T-cell (primary cell): ENCODE data around the gene NINJ1. TPM values are rescaled to one million over a fixed set of nuclear protein-coding genes. Genes with fewer than 3 reads are reported as not detected.

Source experiments
- ATAC-seq, 4 experiments: fragments of 200-7000 bp in 3 of 4; fragments of 150-1000 bp in 1 of 4; cut with Tn5 transposase; replicated peaks in 1 of 4; 1 replicate in 3 of 4; 2 replicates in 1 of 4; pipeline ENCODE4 v1.10.0; 2021; ENCODE audit warnings: moderate library complexity in 3 of 4, mild to moderate bottlenecking in 2 of 4, moderate number of reproducible peaks in 1 of 4
- CTCF ChIA-PET, 2 donors: fragments of 300-600 bp; sonication (Branson Sonifier 250); formaldehyde crosslinking; loops; one replicate each; lab custom pipeline; 2022; ENCODE audit warnings: antibody characterized with exemption in 2 of 2; lab: Charles Lee
- POLR2A ChIA-PET, 2 donors: fragments of 300-600 bp; sonication (Branson Sonifier 250); formaldehyde crosslinking; loops; one replicate each; lab custom pipeline; 2022; ENCODE audit warnings: antibody characterized with exemption in 2 of 2; lab: Charles Lee
- DNase-seq, 35 experiments: peaks; one replicate each; pipeline versions ENCODE4 v3.0.0 to v3.0.0-alpha.2; 2013 to 2023
- H3K27ac ChIP-seq: one replicate; pipeline ENCODE4 v1.5.1; 2013; ENCODE audit warnings: low read length
- H3K27me3 ChIP-seq, 2 experiments: replicated peaks in 1 of 2; 1 replicate in 1 of 2; 2 replicates in 1 of 2; pipeline versions ENCODE4 v1.6.1 to v1.7.0; 2013; ENCODE audit warnings: low read length in 1 of 2, mixed read lengths in 1 of 2; ENCODE audit not compliant: control insufficient read depth in 2 of 2, insufficient read depth in 2 of 2; ENCODE audit errors: extremely low read depth in 1 of 2
- H3K36me3 ChIP-seq, 2 donors: 1 replicate in 1 of 2; 2 replicates in 1 of 2; pipeline versions ENCODE4 v1.6.1 to v1.7.0; 2013; ENCODE audit warnings: low read length in 1 of 2; ENCODE audit not compliant: control insufficient read depth in 2 of 2, insufficient read depth in 1 of 2; ENCODE audit errors: extremely low read depth in 1 of 2
- H3K4me1 ChIP-seq, 2 experiments: 1 replicate in 1 of 2; 2 replicates in 1 of 2; pipeline versions ENCODE4 v1.6.1 to v1.7.0; 2013; ENCODE audit warnings: low read length in 2 of 2, mixed read lengths in 1 of 2; ENCODE audit not compliant: insufficient read depth in 2 of 2, control insufficient read depth in 1 of 2; ENCODE audit errors: extremely low read depth in 1 of 2
- H3K4me3 ChIP-seq, 2 donors: 1 replicate in 1 of 2; 2 replicates in 1 of 2; pipeline versions ENCODE4 v1.5.1 to v1.7.0; 2013; ENCODE audit warnings: mild to moderate bottlenecking in 2 of 2, low read length in 1 of 2, moderate library complexity in 1 of 2; ENCODE audit not compliant: control insufficient read depth in 1 of 2; ENCODE audit errors: extremely low read depth in 1 of 2
- H3K9me3 ChIP-seq: 2 replicates; pipeline ENCODE4 v1.7.0; 2013
- H3K27ac Mint-ChIP-seq, 2 donors: one replicate each; pipeline ENCODE4 v1.8.0; 2020 to 2021; ENCODE audit warnings: mild to moderate bottlenecking in 2 of 2, mixed read lengths in 2 of 2
- H3K27me3 Mint-ChIP-seq, 2 donors: one replicate each; pipeline ENCODE4 v1.8.0; 2021 to 2022; ENCODE audit warnings: mixed read lengths in 2 of 2
- H3K36me3 Mint-ChIP-seq: one replicate; pipeline ENCODE4 v1.8.0; 2021; ENCODE audit warnings: mixed read lengths
- H3K4me1 Mint-ChIP-seq, 3 donors: one replicate each; pipeline ENCODE4 v1.8.0; 2020 to 2022; ENCODE audit warnings: mixed read lengths in 3 of 3, mild to moderate bottlenecking in 1 of 3
- H3K4me3 Mint-ChIP-seq, 3 donors: one replicate each; pipeline ENCODE4 v1.8.0; 2020 to 2022; ENCODE audit warnings: mild to moderate bottlenecking in 3 of 3, mixed read lengths in 3 of 3, moderate library complexity in 3 of 3
- H3K9me3 Mint-ChIP-seq, 3 donors: one replicate each; pipeline ENCODE4 v1.8.0; 2020 to 2022; ENCODE audit warnings: mixed read lengths in 3 of 3
- WGBS: methylation state at CpG from one replicate; pipeline ENCODE4 v1.1.5; 2013; ENCODE audit warnings: missing lambda C conversion rate; ENCODE audit not compliant: insufficient coverage; 5-methylcytosine and 5-hydroxymethylcytosine counted together
- total RNA-seq, 35 experiments: library from RNA in 6 of 35; stranded (reverse) in 6 of 35; fragments of 120-200 nt in 1 of 35; gene quantifications; one replicate each; pipeline versions ENCODE4 v1.2.1 to v1.2.4 and lab custom pipeline; 2013 to 2026

The NINJ1 gene
- total RNA-seq, 5 donors from 2014 or later (not counting 1 experiment from before 2014, with no cell fraction given): 29.2 to 110 (median 32.0) TPM

DNA sequence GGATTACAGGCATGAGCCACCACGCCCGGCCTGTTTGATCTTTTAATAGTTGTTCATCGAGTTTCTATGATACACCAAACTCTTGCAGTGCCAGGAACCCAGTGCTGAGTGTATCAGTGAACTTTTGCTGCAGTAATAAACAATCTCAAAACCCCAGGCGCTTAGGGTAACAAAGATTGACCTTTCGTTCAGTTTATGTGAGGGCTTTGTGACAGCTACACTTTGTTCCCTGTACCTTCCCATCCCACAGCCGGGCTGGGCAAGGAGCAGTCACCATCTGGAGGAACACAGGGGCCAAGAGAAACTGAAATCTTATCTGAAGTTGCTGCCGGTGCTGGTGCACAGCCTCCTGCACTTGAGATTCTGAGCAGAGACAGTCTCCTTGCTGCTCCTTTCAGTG, 32.6 kb upstream of the NINJ1 start:
- ATAC-seq: no peak
- no peak overlapping the region for H3K27ac Mint-ChIP-seq
- POLR2A ChIA-PET: no interaction called here

DNA sequence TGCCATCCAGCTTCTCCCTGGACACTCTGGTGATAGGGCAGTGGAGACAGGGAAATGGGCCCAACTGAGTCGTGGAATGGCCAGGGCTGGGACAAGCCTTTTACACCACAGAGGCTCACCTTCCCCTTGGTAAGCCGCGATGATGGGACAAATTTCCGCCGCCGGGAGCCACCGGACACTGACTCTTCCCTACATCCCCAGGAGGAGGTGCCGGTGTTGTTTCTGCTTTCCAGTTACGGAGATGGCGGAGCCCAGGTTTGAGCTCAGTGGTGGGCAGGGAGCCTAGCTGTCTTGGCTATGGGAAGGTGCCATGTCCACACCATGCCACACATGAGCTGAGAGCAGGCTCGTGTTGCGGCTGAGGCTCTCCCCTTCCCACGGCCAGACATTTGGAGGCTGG, 30.0 kb upstream of the NINJ1 start:
- H3K27me3 ChIP-seq: no peaks in the 10 kb centered on the region
- no peak overlapping the region for H3K4me3 Mint-ChIP-seq
- no peaks in the 10 kb centered on the region for H3K36me3 Mint-ChIP-seq
- no peaks in the 10 kb centered on the region for H3K9me3 ChIP-seq
- H3K9me3 Mint-ChIP-seq: no peaks in the 10 kb centered on the region
- ATAC-seq (no peak), DNase-seq (no peak)
- WGBS: 98% methylated on average over 7 of the region's 13 CpGs
- no peak overlapping the region for H3K27ac Mint-ChIP-seq
- POLR2A ChIA-PET: interaction anchor here in 1 of 2 donors (0.6 kb wide), 1 partner anchor 223 kb away, joined by 3 read pairs; no protein-coding TSS in a partner anchor
- peaks cover 0 to 6% of the 10 kb centered on the region in 2 experiments for H3K4me1 ChIP-seq
- H3K27ac ChIP-seq: no peak overlapping the region
- no peak overlapping the region for H3K4me3 ChIP-seq
- peaks cover 4 to 7% (median 6%) of the 10 kb centered on the region in 3 donors for H3K4me1 Mint-ChIP-seq
- no peaks in the 10 kb centered on the region for H3K36me3 ChIP-seq
- H3K27me3 Mint-ChIP-seq: no peaks in the 10 kb centered on the region
- CTCF ChIA-PET: interaction anchor here in 1 of 2 donors (1.2 kb wide), 1 partner anchor 11 kb away, joined by 3 read pairs; no protein-coding TSS in a partner anchor

More for the DNA sequence above, 32.6 kb upstream of the NINJ1 start:
- H3K4me3 ChIP-seq: no peak overlapping the region
- CTCF ChIA-PET: interaction anchor here in 1 of 2 donors (0.8 kb wide), 1 partner anchor 435 kb away, joined by 4 read pairs; no protein-coding TSS in a partner anchor
- H3K4me1 ChIP-seq: no peaks in the 10 kb centered on the region
- no peaks in the 10 kb centered on the region for H3K36me3 Mint-ChIP-seq
- peaks cover 0 to 3% of the 10 kb centered on the region in 2 experiments for H3K27me3 ChIP-seq
- DNase-seq: no peak
- H3K9me3 Mint-ChIP-seq: no peaks in the 10 kb centered on the region
- H3K4me1 Mint-ChIP-seq: no peaks in the 10 kb centered on the region
- H3K27me3 Mint-ChIP-seq: no peaks in the 10 kb centered on the region
- H3K9me3 ChIP-seq: no peaks in the 10 kb centered on the region
- 86% methylated on average over 6 of the region's 7 CpGs for WGBS
- H3K27ac ChIP-seq: no peak overlapping the region
- H3K4me3 Mint-ChIP-seq: no peak overlapping the region
- no peaks in the 10 kb centered on the region for H3K36me3 ChIP-seq

DNA sequence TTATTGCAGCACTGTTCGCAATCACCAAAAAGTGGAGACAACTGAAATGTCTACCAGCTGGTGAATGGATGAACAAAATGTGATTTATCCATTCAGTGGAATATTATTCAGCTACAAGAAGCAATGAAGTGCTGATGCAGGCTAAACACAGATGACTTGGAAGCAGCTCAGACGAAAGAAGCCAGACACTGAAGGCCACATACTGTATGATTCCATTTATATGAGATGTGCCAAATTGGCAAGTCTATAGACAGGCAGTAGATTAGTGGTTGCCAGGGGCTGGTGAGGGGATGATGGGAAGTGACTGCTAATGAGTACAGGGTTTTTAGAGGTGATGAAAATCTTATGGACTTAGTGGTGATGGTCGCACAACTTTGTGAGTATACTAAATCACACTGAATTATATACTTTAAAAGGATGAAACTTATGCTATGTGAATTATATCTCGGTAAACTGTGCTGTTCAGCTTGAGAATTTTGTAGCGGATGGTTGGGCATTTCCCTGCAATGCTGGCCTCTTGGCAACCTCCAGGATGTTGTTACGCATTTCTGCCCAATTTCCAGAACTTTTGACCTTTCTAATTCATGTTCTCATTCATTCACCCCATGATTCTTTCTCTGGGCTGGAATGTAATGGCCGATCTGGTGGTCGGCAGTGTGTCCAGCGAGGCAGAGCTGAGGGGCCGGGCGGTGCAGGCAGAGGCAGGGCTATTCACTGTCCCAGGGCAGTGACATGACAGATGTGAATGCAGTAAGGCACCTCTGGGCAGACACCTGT, 27.9 kb upstream of the NINJ1 start:
- H3K4me1 Mint-ChIP-seq: peaks cover 4 to 7% (median 6%) of the 10 kb centered on the region in 3 donors
- H3K27me3 Mint-ChIP-seq: no peaks in the 10 kb centered on the region
- POLR2A ChIA-PET: no interaction called here
- no peaks in the 10 kb centered on the region for H3K9me3 Mint-ChIP-seq
- no peaks in the 10 kb centered on the region for H3K27me3 ChIP-seq
- H3K27ac ChIP-seq: no peak overlapping the region
- peaks cover 0 to 6% of the 10 kb centered on the region in 2 experiments for H3K4me1 ChIP-seq
- CTCF ChIA-PET: interaction anchor here (0.7 to 0.9 kb wide), 2 partner anchors 141 to 1916 kb away, joined by 3 to 8 read pairs; no protein-coding TSS in a partner anchor
- no peaks in the 10 kb centered on the region for H3K36me3 ChIP-seq
- H3K9me3 ChIP-seq: no peaks in the 10 kb centered on the region
- 88% methylated on average over 8 of the region's 11 CpGs for WGBS
- no peaks in the 10 kb centered on the region for H3K36me3 Mint-ChIP-seq
- H3K27ac Mint-ChIP-seq: no peak overlapping the region
- H3K4me3 ChIP-seq: no peak overlapping the region
- no peak overlapping the region for H3K4me3 Mint-ChIP-seq
- DNase-seq (no peak), ATAC-seq (no peak)

DNA sequence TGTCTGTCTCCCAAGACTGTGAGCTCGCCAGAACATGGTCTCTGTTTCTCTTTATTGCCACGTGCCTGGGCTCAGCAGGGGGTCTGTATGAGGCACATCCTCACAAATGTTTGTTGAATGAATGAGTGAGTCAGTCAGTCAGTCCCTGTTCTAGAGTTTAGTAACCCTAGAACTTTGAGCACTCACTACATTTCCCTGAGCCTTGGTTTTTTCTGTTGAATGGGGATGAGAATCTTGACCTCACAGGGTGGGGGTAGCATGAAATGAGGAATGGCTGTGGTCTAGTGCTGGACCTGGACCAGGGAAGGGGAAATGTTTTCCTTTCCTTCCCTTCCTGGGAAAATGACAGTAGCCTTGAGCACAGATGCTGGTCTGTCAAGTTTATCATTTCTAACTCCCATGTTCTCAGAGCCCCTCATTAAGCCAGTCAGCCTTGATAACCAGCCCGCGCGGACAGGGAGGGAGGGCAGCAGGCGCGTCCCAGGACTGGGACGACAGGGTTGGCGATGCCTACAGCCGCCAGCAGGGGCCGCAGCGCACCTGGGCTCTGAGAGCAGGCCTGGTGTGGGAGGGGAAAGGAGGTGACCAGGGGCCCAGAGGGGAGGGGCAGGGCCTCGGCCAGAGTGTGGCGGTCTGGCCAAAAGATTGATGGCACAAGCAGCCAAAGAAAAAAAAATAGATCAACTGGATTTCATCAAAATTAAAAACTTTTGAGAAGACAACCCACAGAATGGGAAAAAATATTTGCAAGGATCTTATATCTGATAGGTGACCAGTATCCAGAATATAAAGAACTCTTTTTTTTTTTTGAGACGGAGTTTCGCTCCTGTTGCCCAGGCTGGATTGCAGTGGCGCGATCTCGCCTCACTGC, 25.8 kb upstream of the NINJ1 start:
- no peaks in the 10 kb centered on the region for H3K36me3 ChIP-seq
- H3K4me1 ChIP-seq: peaks cover 0 to 11% of the 10 kb centered on the region in 2 experiments
- H3K4me3 ChIP-seq: no peak overlapping the region
- H3K4me1 Mint-ChIP-seq: peaks cover 7 to 16% (median 16%) of the 10 kb centered on the region in 3 donors
- ChIA-PET POLR2A (interaction anchor here in 1 of 2 donors (0.6 kb wide), 1 partner anchor 14 kb away, joined by 5 read pairs; no protein-coding TSS in a partner anchor), CTCF (interaction anchor here (0.6 to 1.0 kb wide), 3 partner anchors 139 to 721 kb away, joined by 3 to 4 read pairs (median 3); no protein-coding TSS in a partner anchor)
- H3K36me3 Mint-ChIP-seq: no peaks in the 10 kb centered on the region
- DNase-seq: peak in 34 of 35 experiments; percentile 31 to 79 (median 54)
- no peaks in the 10 kb centered on the region for H3K27me3 Mint-ChIP-seq
- WGBS: 8% methylated on average over 7 of the region's 19 CpGs
- H3K27ac Mint-ChIP-seq: no peak overlapping the region
- no peak overlapping the region for H3K4me3 Mint-ChIP-seq
- H3K27me3 ChIP-seq: no peaks in the 10 kb centered on the region
- no peaks in the 10 kb centered on the region for H3K9me3 Mint-ChIP-seq
- no peak overlapping the region for H3K27ac ChIP-seq
- peak; percentile 88 to 93 (median 88) for ATAC-seq
- no peaks in the 10 kb centered on the region for H3K9me3 ChIP-seq

- Mint-ChIP-seq H3K27me3 (no peaks in the 10 kb centered on the region), H3K27ac (peak overlapping the region in 1 of 2 donors; percentile 60), H3K9me3 (no peaks in the 10 kb centered on the region), H3K36me3 (no peaks in the 10 kb centered on the region), H3K4me3 (no peak overlapping the region), H3K4me1 (peaks cover 7 to 22% (median 16%) of the 10 kb centered on the region in 3 donors)
- H3K4me3 ChIP-seq: no peak overlapping the region
- peaks cover 0 to 13% of the 10 kb centered on the region in 2 experiments for H3K4me1 ChIP-seq
- no peaks in the 10 kb centered on the region for H3K27me3 ChIP-seq
- ChIA-PET POLR2A (interaction anchor here in 1 of 2 donors (0.6 kb wide), 1 partner anchor 339 kb away, joined by 3 read pairs; no protein-coding TSS in a partner anchor), CTCF (no interaction called here)
- WGBS: 49% methylated on average over 7 of the region's 11 CpGs
- peak; percentile 17 to 46 (median 36) for ATAC-seq
- peak in 1 of 35 experiments; percentile 7 for DNase-seq
- no peaks in the 10 kb centered on the region for H3K9me3 ChIP-seq
- no peaks in the 10 kb centered on the region for H3K36me3 ChIP-seq
- H3K27ac ChIP-seq: no peak overlapping the region
These were observed 22.5 kb upstream of the NINJ1 start for GRCh38 chr9:93156475-93157008.
